HG03442 (cell line): Measurements from ENCODE around the gene RHBDD3.
"Not testable (repeated sequence)": the region's sequence is repeated elsewhere in the genome, so short reads cannot be mapped to it uniquely, and the experiment has no call there.

Experiments used
- ATAC-seq: cut with Tn5 transposase; IDR thresholded peaks from one replicate; pipeline ENCODE4 v1.9.1; 2021; ENCODE audit warnings: mild to moderate bottlenecking, moderate library complexity; ENCODE audit not compliant: unreplicated experiment

Gene RHBDD3

DNA sequence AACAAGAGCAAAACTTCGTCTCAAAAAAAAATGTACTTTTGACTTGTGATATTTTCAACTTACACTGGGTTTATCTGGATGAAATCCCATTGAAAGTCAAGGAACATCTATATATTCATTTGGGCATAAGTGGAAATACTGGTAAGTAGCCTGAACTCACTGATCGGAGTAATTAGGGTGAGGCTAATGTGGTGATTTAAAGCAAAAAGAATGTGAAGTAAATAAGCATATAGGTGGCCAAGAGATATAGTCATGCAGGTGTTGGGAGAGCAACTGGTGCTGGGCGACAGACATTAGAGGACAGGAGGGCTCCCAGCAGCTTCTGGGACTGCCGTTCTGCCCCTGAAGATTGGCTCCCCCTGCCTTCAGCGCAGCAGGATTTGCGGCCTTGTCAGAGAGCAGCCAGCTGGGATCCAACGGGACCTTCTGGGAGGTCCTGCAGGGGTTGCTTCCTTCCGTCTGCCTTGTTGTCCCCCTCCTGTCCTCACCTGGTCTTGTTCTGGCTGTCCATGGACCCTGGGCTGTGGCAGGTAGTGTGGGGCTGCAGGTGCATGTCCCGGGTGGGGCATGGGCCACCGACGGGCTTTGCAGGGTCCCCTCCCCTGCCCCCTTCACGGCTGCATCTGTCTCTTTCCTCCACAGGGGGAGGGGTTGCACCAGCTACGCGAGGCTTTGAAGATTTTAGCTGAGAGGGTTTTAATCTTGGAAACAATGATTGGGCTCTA, 14.1 kb downstream of the RHBDD3 start:
- no peak for ATAC-seq

GRCh38 chr22:29251981-29252911, 15.5 kb downstream of the RHBDD3 start:
- no peak for ATAC-seq

GRCh38 chr22:29251265-29251664, 16.5 kb downstream of the RHBDD3 start:
- no peak for ATAC-seq

DNA sequence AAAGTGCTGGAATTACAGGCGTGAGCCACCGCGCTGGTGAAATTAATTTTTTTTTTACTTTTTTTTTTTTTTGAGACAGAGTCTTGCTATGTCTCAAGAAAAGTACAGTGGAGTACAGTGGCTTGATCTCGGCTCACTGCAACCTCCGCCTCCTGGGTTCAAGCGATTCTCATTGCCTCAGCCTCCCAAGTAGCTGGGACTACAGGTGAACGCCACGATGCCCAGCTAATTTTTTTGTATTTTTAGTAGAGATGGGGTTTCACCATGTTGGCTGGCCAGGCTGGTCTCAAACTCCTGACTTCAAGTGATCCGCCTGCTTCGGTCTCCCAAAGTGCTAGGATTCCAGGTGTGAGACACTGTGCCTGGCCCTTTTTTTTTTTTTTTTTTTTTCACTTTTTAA, 19.9 kb downstream of the RHBDD3 start:
- not testable (repeated sequence) for ATAC-seq

DNA sequence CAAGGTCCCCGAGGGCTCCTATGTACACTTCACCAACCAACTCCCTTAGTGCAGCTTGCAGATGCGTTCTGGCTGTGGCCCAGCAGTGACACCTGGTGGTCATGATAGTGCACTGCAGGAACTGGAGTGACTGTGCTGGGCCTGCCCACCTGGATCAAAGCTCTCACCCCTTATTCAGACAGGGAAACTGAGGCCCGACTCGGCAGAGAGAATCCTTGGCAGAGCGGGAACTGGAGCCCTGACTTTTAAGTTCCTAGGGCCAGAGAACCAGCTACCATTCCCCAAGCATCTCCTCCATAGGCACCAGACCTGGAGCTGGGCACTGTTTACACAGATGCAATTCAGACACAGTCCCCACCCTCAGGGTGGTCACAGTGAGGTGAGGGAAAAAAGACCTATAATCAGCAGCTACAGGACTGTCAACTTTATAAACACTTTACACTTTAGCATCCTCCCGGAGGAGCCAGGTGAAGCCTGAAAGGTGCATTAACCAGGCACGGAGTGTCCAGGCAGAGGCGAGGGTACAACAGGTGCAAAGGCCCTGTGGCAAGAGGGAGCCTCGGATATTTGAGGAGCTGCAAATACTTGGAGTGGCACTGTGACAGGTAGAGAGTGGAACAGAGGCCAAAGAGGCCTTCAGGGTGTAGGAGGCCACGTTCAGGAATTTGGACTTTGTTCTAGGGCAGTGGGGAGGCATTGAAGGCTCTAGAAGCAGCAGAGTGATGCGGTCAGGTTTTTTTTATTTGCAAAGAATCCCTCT, 22.0 kb downstream of the RHBDD3 start:
- ATAC-seq, result no peak

- ATAC-seq, result no peak
Observed at GRCh38 chr22:29244785-29245625, 22.8 kb downstream of the RHBDD3 start.

GRCh38 chr22:29243874-29244446, 23.8 kb downstream of the RHBDD3 start:
- ATAC-seq, result no peak

- ATAC-seq, result not testable (repeated sequence)
Observed at GRCh38 chr22:29240481-29240880, 27.3 kb downstream of the RHBDD3 start.

DNA sequence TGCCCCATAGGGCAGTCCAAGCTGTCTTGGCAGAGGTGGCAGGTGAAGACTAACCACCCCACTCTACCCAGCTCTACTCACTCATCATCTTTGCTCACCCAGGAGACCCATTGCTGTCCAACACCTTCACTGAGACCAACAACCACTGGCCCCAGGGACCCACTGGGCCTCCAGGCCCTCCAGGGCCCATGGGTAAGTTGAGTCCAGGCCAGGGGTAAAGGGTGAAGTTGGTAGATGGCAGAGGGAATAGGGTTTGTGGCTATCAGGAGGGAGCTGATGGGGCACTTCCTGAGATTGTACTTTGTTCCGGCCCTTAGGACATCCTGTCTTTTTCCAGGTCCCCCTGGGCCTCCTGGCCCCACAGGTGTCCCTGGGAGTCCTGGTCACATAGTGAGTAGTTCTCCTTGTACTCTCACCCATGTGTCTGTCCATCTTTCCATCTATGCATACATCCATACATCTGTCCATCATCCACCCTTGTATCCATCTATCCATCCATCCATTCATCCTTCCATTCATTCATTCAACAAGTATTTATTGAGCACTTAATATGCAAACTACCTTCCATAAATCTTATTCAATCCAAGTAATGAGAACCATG, 34.4 kb downstream of the RHBDD3 start:
- no peak for ATAC-seq

GRCh38 chr22:29231971-29232959, 35.5 kb downstream of the RHBDD3 start:
- ATAC-seq, result no peak

DNA sequence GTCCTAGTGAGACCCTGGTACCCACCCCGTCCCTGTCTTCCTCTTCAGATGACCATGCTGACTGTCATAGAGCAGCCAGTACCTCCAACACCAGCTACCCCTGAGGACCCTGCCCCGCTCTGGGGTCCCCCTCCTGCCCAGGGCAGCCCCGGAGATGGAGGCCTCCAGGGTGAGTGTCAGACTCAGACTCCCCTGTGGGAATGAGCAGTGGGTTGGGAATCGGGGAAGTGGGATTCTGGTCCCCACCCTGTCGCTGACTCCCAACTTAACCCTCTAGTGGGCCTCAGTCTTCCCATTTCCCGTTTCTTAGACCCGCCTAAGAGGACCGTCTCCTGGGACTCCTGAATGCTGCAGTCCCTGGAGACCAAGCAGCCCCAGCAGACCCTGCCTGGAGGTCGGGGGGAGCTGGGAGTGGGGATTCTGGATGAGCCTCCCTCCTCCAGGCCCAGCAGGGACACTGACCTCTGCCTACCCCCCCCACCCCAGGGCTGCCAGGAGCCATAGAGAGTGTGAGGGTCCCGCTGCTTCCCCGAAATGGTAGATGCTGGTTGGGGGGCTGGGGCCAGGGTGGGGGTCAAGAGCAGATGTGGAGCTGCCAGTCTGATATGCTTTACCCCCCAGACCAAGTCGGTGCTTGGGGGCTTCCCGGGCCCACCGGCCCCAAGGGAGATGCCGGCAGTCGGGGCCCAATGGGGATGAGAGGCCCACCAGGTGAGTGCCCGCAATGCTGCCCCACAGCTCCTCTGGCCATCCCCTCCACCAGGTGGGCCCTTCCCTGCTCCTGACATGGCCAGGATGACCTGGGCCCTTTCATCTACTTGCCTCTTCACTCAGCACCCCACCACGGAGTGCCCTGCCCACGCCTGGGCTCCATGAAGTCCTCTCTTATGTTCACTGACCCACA, 36.6 kb downstream of the RHBDD3 start:
- no peak for ATAC-seq

- no peak for ATAC-seq
Observed at GRCh38 chr22:29226351-29226981, 41.3 kb downstream of the RHBDD3 start.

DNA sequence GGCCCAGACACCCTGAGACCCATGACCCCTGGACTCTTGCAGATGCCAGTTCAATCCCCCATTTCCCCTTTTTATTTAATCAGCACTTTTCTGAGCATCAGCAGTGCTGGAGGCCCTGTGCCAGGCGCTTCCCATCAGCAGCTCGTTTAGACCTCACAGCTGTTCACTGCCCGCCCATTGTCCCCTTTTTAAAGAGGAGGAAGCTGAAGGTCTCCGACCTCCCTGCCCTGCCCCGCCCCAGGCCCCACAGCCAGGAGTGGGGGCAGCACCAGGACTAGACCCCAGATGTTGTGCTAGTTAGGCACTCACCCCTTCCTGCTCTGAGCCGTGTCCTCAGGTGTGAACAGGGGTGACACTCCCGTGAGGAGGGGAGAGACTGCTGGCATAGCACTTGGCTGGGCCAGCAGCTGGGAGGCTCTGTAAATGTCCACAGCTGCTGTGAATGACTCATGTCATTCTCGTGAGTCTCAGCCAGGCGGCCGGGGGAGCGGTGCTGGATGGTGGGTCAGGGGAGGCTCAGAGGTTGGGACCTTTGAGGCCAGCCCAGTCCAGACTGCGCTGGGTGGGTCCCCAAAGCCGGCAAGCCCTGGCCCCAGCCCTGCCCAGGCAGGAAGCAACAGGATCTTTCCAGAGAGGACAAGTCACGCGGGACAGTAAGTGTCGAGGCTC, 42.2 kb downstream of the RHBDD3 start:
- no peak for ATAC-seq

GRCh38 chr22:29224859-29225410, 42.8 kb downstream of the RHBDD3 start:
- ATAC-seq, result no peak

DNA sequence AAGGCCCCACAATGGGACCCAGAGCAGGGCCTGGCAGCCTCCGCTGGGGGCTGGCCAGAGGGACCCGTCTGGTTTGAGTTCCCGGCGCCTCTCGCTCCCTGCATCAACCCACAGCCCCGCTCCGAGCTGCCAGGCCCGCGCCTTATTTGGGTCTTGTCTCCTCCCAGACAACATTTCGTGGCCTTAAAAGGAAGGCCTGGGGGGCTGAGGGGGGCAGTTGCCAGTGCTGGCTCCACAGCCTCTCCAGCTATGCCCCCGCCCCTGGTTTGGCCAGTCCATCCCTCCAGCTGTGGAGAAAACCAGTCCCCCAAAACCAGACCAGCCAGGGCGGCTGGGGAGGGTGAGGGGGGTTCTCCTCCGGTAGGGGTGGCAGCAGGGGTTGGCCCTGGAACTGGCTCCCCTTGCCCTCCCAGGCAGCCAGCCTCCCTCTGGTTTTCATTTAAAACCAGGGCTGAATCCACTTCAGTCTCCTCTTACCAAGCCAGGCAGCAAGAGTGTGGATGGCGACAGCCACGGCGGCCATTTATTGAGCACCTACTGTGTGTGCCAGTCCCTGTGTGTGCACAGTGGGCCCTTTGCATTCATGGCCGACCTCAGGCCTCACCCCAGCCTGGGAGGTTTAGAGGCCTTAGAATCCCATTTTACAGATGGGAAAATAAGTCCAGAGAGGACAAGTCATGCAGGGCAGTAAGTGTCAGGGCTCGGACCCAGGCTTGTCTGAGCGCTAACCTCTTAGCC, 43.5 kb downstream of the RHBDD3 start:
- no peak for ATAC-seq
